ENCODE data around the gene MICAL1.

Gene MICAL1

GRCh38 chr6:109396046-109396718 is 59.4 kb downstream of the MICAL1 start:
- H3K36me3 ChIP-seq (replicated peaks; ENCODE audit: insufficient read depth, low read length) = no peaks in the 10 kb centered on the region
- H3K4me2 ChIP-seq (ENCODE audit: low read depth, low read length) = no peak overlapping the region
- TF ChIP-seq EZH2phosphoT487 (IDR thresholded peaks at IDR 0.05; ENCODE audit: low read length) = no peak
- TF ChIP-seq CTCF (IDR thresholded peaks at IDR 0.05; ENCODE audit: low read length) = no peak
- no peak for TF ChIP-seq EZH2 (optimal IDR thresholded peaks at IDR 0.05; ENCODE audit: low read depth, low read length)
- no peak overlapping the region for H3K4me3 ChIP-seq (ENCODE audit: low read length)
- H3K9me2 ChIP-seq (replicated peaks; ENCODE audit: insufficient read depth, low read length) = no peaks in the 10 kb centered on the region
- no peaks in the 10 kb centered on the region for H3K4me1 ChIP-seq (ENCODE audit: low read length)
- no peak for DNase-seq
- no peak overlapping the region for H3K9ac ChIP-seq (ENCODE audit: low read length)
- H3F3A ChIP-seq (ENCODE audit: insufficient read depth, low read length) = no peaks in the 10 kb centered on the region
- H3K27ac ChIP-seq (ENCODE audit: low read length) = no peak overlapping the region
- no peaks in the 10 kb centered on the region for H3K27me3 ChIP-seq (replicated peaks; ENCODE audit: insufficient read depth, low read length)
- no peak overlapping the region for H2AFZ ChIP-seq (ENCODE audit: low read length)
- H4K20me1 ChIP-seq (ENCODE audit: insufficient read depth, low read length) = no peaks in the 10 kb centered on the region
- H3K9me3 ChIP-seq (replicated peaks; ENCODE audit: insufficient read depth, low read length) = no peaks in the 10 kb centered on the region
- no peaks in the 10 kb centered on the region for H3K79me2 ChIP-seq (ENCODE audit: low read length)

All from MM.1S (cell line).